Pancreas (tissue), 10 donors: ENCODE results near the gene DYNLL2. TPM values are rescaled to one million over a fixed set of nuclear protein-coding genes. Genes with fewer than 3 reads are reported as not detected.
"Not testable (repeated sequence)": the region's sequence is repeated elsewhere in the genome, so short reads cannot be mapped to it uniquely, and the experiment has no call there.

Experiments
- ATAC-seq, 4 donors: fragments of 200-7000 bp; cut with Tn5 transposase; one replicate each; pipeline versions ENCODE4 v1.8.0 to v1.9.1; 2020; ENCODE audit warnings: mild to moderate bottlenecking in 4 of 4, moderate library complexity in 4 of 4
- DNase-seq, 6 donors: peaks; one replicate each; pipeline ENCODE4 v3.0.0-alpha.2; 2020
- FAIRE-seq: peaks from 2 replicates; lab custom pipeline; 2012; peaks lifted over from hg19 to GRCh38; lab: Jason Lieb, UNC
- H3K27ac ChIP-seq, 4 donors: fragments of 200-600 bp; sonication (generic); 1 replicate in 3 of 4; 2 replicates in 1 of 4; pipeline versions ENCODE4 v1.5.0 to v1.8.0; 2020
- H3K27me3 ChIP-seq, 4 donors: fragments of 200-600 bp; one replicate each; pipeline ENCODE4 v1.8.0; 2021
- H3K36me3 ChIP-seq, 3 donors: fragments of 200-600 bp; sonication (generic) in 1 of 3; one replicate each; pipeline versions ENCODE4 v1.5.0 to v1.8.0; 2020 to 2021
- H3K4me1 ChIP-seq, 3 donors: fragments of 200-600 bp; one replicate each; pipeline ENCODE4 v1.8.0; 2021
- H3K4me3 ChIP-seq, 4 donors: fragments of 200-600 bp; sonication (generic) in 2 of 4; one replicate each; pipeline versions ENCODE4 v1.5.0 to v1.8.0; 2020 to 2021
- H3K9me3 ChIP-seq, 4 donors: fragments of 200-600 bp; one replicate each; pipeline ENCODE4 v1.8.0; 2021
- CTCF ChIP-seq, 4 donors: fragments of 200-600 bp; sonication (generic) in 3 of 4; IDR thresholded peaks; one replicate each; pipeline versions ENCODE4 v1.5.0 to v1.8.0; 2021; ENCODE audit warnings: antibody characterized with exemption in 4 of 4
- WGBS, 2 donors: extraction: QIAGEN DNeasy Blood & Tissue Kit; methylation state at CpG; one replicate each; pipeline ENCODE4 v1.1.7; 2013; 5-methylcytosine and 5-hydroxymethylcytosine counted together
- intact Hi-C, 3 donors: fragments of 100-400 bp; cut with DNase I; formaldehyde crosslinking; loops; one replicate each; pipeline versions ENCODE4 v1.11.1 to v1.14.2; 2022
- polyA plus RNA-seq, 2 donors: library from polyadenylated mRNA; stranded (reverse); fragments of 200-250 nt; gene quantifications; one replicate each; pipeline ENCODE4 v1.2.3, GENCODE V29; 2013
- total RNA-seq, 6 donors: library from RNA; stranded (reverse); fragmentation: NEBNext Ultra II Directional in 4 of 6; extraction: Animal tissue kit (Norgen Biotek cat#: 25700) in 4 of 6; gene quantifications; one replicate each; pipeline versions ENCODE4 v1.2.1 to v1.2.4, GENCODE V29; 2021 to 2023
- donor health status: healthy with polysubstance abuse.
- donor health status: DM: no; HTN: no; CAD: no; lungs with moderate emphysema.
- donor health status: DM: no; HTN: no; CAD: no.
- donor health status: control.
- donor health status: control.
- donor health status: Bipolar disorder and iron deficiency.
- donor health status: DM: yes; HTN: yes; CAD: no.
- donor health status: DM: no; HTN: no; CAD: no.
- donor health status: DM: no; HTN: no; CAD: no.
- donor health status: DM: yes; HTN: yes; CAD: no.

The DYNLL2 gene
- total and polyA plus RNA-seq, 8 donors: 10.7 to 20.5 (median 13.1) TPM

- H3K9me3 ChIP-seq: no peaks in the 10 kb centered on the region
- no peak for ATAC-seq
- no peak overlapping the region for H3K4me3 ChIP-seq
- TF ChIP-seq CTCF (IDR thresholded peaks at IDR 0.05): no peak
- H3K36me3 ChIP-seq: no peaks in the 10 kb centered on the region
- no peaks in the 10 kb centered on the region for H3K4me1 ChIP-seq
- H3K27me3 ChIP-seq: no peaks in the 10 kb centered on the region
- DNase-seq: no peak
- no peak overlapping the region for H3K27ac ChIP-seq
- FAIRE-seq: no peak
- intact Hi-C loops: no loop called here
Measured at GRCh38 chr17:58097384-58098088, 14.3 kb downstream of the DYNLL2 start.

GRCh38 chr17:58100506-58100905 is 17.3 kb downstream of the DYNLL2 start:
- Histone ChIP-seq H3K27me3 (no peaks in the 10 kb centered on the region), H3K36me3 (no peaks in the 10 kb centered on the region)
- no peak for FAIRE-seq

GRCh38 chr17:58101898-58102297 is 18.7 kb downstream of the DYNLL2 start:
- H3K9me3 ChIP-seq, intact Hi-C loops, H3K27ac ChIP-seq, H3K4me3 ChIP-seq, H3K27me3 ChIP-seq, ATAC-seq, FAIRE-seq, DNase-seq, H3K36me3 ChIP-seq, H3K4me1 ChIP-seq: not testable (repeated sequence)

More at GRCh38 chr17:58100506-58100905, 17.3 kb downstream of the DYNLL2 start:
- Histone ChIP-seq H3K4me3 (no peak overlapping the region), H3K9me3 (no peaks in the 10 kb centered on the region), H3K27ac (no peak overlapping the region), H3K4me1 (no peaks in the 10 kb centered on the region)
- TF ChIP-seq CTCF (IDR thresholded peaks at IDR 0.05): no peak
- intact Hi-C loops: no loop called here
- DNase-seq: no peak
- ATAC-seq: no peak

- H3K27me3 ChIP-seq: no peaks in the 10 kb centered on the region
- TF ChIP-seq CTCF (IDR thresholded peaks at IDR 0.05): no peak
- intact Hi-C loops: no loop called here
- H3K9me3 ChIP-seq: no peaks in the 10 kb centered on the region
- H3K4me3 ChIP-seq: no peak overlapping the region
- FAIRE-seq: no peak
- H3K27ac ChIP-seq: no peak overlapping the region
- 87 to 89% methylated on average over 1 of the region's 1 CpG for WGBS, 2 donors
- no peaks in the 10 kb centered on the region for H3K4me1 ChIP-seq
- no peaks in the 10 kb centered on the region for H3K36me3 ChIP-seq
- no peak for ATAC-seq
- no peak for DNase-seq
Measured at GRCh38 chr17:58105093-58105492, 21.9 kb downstream of the DYNLL2 start.

GRCh38 chr17:58107306-58107705 is 24.1 kb downstream of the DYNLL2 start:
- no peak overlapping the region for H3K4me3 ChIP-seq
- H3K27ac ChIP-seq: no peak overlapping the region
- FAIRE-seq (no peak), ATAC-seq (no peak), DNase-seq (no peak)
- H3K4me1 ChIP-seq: no peaks in the 10 kb centered on the region
- H3K9me3 ChIP-seq: no peaks in the 10 kb centered on the region
- no peaks in the 10 kb centered on the region for H3K36me3 ChIP-seq
- 32 to 45% methylated on average over 1 of the region's 1 CpG for WGBS, 2 donors
- intact Hi-C loops: no loop called here
- no peak for TF ChIP-seq CTCF (IDR thresholded peaks at IDR 0.05)
- H3K27me3 ChIP-seq: no peaks in the 10 kb centered on the region
